OCI-LY7 (cell line): ENCODE results near the gene ACAA2.

Source experiments
- EZH2phosphoT487 ChIP-seq: fragments of 200-600 bp; sonication (generic); IDR thresholded peaks from 2 replicates; pipeline ENCODE4 v1.6.1; 2018; ENCODE audit warnings: low read depth, borderline replicate concordance, mild to moderate bottlenecking, mixed run types, antibody characterized with exemption, low read length, moderate library complexity, mixed read lengths
- TF ChIP-seq, protein P1 (sequence below): fragments of 200-600 bp; sonication (generic); conservative IDR thresholded peaks from 2 replicates; pipeline ENCODE4 v1.5.1; 2014; ENCODE audit warnings: mild to moderate bottlenecking, antibody characterized with exemption, low read length, moderate library complexity, mixed read lengths

DNA sequence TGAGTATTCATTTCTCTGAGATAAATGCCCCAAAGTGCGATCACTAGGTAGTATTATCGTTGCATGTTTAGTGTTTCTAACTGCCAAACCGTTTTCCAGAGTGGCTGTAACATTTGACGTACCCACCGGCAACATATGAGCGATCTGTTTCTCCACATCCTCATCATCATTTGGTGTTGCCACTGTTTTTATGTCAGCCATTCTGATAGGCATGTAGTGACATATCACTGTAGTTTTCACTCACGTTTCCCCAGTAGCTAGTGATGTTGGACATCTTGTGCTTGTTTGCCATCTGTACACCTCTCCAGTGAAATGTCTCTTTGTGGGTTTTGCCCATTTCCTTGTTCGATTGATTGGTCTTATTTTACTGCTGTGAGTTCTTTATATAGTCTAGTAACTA, 63.8 kb downstream of the ACAA2 start:
- TF ChIP-seq, protein P1, sequence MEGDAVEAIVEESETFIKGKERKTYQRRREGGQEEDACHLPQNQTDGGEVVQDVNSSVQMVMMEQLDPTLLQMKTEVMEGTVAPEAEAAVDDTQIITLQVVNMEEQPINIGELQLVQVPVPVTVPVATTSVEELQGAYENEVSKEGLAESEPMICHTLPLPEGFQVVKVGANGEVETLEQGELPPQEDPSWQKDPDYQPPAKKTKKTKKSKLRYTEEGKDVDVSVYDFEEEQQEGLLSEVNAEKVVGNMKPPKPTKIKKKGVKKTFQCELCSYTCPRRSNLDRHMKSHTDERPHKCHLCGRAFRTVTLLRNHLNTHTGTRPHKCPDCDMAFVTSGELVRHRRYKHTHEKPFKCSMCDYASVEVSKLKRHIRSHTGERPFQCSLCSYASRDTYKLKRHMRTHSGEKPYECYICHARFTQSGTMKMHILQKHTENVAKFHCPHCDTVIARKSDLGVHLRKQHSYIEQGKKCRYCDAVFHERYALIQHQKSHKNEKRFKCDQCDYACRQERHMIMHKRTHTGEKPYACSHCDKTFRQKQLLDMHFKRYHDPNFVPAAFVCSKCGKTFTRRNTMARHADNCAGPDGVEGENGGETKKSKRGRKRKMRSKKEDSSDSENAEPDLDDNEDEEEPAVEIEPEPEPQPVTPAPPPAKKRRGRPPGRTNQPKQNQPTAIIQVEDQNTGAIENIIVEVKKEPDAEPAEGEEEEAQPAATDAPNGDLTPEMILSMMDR = no peak
- TF ChIP-seq EZH2phosphoT487 = no peak
